ENCODE measurements around the gene ABCA13.

DNA sequence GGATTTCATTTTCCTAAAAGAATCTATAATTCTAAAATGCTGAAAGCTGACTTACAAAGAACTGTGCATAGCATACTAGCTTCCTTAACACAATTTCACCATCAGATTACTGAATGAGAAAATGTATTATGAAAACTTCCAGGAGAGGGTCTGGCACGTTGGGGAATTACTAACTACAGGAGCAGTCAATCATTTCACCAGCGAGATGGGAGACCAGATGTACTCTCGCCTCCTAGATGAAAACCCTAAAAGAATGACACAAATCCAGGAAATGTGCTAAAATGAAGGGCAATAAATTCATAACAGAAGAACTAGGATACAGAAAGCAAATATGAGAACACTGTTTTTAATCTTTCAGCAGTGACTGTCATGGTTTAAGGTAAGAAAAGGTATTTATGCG, 330.8 kb downstream of the ABCA13 start:
- TF ChIP-seq, protein P1, sequence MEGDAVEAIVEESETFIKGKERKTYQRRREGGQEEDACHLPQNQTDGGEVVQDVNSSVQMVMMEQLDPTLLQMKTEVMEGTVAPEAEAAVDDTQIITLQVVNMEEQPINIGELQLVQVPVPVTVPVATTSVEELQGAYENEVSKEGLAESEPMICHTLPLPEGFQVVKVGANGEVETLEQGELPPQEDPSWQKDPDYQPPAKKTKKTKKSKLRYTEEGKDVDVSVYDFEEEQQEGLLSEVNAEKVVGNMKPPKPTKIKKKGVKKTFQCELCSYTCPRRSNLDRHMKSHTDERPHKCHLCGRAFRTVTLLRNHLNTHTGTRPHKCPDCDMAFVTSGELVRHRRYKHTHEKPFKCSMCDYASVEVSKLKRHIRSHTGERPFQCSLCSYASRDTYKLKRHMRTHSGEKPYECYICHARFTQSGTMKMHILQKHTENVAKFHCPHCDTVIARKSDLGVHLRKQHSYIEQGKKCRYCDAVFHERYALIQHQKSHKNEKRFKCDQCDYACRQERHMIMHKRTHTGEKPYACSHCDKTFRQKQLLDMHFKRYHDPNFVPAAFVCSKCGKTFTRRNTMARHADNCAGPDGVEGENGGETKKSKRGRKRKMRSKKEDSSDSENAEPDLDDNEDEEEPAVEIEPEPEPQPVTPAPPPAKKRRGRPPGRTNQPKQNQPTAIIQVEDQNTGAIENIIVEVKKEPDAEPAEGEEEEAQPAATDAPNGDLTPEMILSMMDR (conservative IDR thresholded peaks at IDR 0.05; ENCODE audit: low read length) = no peak
- TF ChIP-seq EZH2phosphoT487 (IDR thresholded peaks at IDR 0.05; ENCODE audit: borderline replicate concordance) = no peak

Data from Loucy (cell line).